Left forelimb (tissue), 1 donor: Measurements from ENCODE around the gene PEAK1.

Experiments used
- DNase-seq: peaks from one replicate; pipeline ENCODE4 v3.0.0-alpha.2; 2018; ENCODE audit warnings: low spot score

PEAK1 gene

DNA sequence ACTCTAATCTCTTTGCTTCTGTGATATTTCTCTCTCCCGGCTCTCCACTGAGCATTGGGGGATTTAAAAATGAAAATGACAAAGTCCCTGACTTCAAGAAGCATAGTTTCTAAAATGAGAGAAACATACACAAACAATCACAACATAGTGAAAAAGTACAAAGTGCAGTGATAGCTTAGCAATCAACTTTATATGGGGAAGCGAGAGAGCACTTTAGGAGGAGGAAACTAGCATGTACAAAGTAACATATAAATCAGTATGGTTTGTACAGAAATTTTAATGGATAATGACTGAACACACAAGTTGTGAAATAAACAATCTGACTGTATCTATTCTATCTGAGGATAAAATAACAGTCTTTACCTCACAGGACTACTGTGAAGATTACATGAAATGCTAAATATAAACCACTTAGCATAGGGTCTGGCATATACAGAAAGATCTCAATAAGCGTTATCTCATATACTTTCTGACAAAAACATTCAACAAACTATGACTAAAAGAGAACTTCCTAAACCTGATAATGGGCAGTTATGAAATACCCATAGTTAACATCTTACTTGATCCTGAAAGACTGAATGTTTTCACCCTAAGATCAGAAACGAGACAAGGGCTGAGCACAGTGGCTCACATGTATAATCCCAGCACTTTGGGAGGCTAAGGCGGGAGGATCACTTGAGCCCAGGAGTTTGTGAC lies 61.2 kb downstream of the PEAK1 start:
- no peak for DNase-seq

DNA sequence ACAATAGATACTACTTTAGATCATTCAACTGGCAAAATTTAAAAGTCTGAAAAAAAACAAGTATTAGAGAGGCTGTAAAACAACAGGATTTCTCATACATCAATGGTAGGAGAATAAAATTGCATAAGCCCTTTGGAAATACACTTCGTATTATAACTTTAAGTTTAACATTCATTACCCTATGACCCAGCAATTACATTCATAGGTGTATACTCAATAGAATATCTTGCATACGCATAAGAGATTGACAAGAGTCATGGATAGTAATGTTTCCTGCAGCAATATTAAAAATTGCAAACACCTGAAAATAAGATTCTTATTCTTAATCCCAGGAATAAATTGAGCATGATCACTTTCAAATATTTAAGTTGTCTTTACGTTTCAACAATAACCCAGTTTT lies 63.6 kb downstream of the PEAK1 start:
- DNase-seq = no peak

DNA sequence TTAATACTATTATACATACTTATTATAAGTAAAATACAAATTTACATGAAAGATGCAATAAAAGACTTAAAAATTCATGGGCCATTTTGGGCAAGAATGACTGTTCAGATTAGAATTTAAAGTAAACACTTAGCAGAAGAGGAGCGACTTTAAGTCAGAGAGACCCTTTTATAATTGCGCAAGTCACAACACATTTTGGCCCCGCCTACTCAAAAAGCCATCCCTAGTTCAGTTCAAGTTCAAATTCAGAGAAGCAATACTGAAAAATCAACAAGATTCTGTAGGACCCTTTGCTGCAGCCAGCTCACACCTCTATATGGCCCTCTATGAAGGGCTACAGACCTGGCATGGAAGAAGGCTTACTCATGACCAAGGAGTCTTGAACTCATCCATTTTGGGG lies 64.6 kb downstream of the PEAK1 start:
- no peak for DNase-seq

DNA sequence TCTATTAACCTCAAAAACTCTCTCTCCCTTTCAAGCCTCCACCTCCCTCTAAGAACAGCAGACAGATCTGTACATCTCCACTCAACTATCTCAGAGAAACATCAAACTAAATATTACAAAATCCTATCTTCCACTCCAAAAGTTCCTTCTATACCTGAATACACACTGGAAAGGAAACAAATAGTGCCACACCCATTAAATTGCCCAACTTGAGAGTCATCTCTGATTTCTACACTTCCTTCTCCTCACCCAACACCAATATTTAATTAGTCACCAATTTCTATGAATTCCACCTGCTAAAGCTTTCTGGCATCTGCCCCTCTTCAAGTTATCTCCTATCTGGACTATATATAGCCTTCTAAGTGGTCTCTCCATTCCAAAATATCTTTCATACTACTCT lies 65.8 kb downstream of the PEAK1 start:
- DNase-seq = no peak

DNA sequence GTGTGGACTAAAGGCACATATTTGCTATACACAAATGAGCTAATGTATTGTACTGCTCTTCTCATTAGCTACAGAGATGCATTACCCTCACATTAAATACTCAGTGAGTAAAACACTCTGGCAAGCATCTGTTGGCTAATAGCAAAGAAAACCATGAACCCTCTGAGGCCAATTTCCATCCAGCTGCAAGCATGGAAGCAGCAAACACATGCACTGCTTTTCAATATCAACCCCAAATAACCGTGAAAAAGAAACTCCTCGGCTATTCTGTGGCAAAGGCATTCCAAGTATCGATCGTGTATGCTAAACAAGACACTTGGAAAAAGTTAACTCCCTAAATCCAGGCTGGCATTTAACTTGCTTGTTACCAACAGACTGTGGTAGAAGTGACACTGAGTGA lies 67.0 kb downstream of the PEAK1 start:
- DNase-seq = no peak

DNA sequence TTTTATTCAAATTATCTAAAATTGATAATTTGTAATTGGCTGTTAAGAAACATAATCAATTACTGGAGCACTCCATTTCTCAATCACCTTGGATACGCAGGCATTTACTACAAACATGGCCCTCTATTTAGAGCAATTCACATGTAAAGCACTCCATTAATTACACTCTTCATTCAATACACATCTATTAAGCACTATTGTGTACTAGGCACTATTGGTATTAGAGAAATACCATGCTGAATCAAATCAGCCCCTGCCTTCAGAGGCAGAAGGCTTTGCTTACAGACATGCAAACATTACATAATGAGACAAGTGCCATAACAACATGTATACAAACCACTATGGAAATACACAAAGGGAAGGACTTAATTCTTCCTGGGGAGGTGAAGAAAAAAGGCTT lies 69.1 kb downstream of the PEAK1 start:
- DNase-seq = no peak

DNA sequence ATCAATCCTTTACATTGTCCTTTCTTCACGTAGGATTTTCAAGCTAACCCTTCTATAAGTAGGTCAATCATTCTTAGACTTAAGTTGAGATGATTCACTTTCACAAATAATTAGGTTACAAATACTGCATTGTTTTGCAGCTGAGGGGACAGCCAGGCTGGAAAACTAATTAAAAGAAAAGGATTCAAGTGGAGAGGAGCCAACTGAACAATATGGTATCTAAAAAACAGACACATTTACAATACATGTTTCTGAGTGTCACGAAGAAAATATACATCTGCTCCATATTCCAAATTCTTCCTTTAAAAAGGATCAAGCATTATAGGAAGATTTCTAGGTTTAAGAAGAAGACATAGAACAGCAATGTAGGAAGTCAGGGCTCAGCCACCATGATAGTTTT lies 70.2 kb downstream of the PEAK1 start:
- no peak for DNase-seq

DNA sequence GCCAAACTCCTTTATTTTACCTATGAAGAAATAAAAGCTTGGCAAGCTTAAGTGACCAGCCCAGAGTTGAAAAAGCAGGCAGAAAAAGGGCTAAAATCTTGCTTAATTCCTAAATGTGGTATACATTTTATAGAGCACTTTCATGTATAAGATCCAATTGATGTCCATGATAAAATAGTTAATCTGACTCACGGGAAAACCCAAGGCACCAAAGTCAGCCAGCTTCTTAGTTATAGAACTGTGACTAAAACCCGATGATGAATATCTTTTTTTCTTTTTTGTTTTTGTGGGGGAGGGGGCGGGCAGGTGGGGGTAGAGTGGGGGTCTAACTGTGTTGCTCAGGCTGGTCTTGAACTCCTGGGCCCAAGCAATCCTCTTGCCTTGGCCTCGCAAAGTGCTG lies 71.4 kb downstream of the PEAK1 start:
- DNase-seq = no peak

DNA sequence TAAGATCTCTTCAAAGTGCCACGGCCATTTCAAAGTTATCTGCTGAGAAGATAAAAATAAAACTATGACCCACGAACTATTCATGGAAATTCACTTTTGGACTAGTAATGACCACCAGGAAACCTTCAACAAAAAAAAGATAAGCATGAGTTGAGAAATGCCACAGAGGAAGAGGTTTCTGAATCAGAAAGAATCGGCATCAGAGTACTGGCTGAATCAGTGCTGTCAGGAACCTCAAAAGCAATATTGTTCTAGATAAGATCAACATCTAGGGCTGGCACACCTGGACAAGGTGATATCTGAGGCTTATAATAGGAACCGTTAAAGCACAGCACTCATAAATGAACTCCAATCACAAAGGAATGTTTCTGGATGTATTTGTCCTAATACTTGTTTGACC lies 72.7 kb downstream of the PEAK1 start:
- DNase-seq = no peak

DNA sequence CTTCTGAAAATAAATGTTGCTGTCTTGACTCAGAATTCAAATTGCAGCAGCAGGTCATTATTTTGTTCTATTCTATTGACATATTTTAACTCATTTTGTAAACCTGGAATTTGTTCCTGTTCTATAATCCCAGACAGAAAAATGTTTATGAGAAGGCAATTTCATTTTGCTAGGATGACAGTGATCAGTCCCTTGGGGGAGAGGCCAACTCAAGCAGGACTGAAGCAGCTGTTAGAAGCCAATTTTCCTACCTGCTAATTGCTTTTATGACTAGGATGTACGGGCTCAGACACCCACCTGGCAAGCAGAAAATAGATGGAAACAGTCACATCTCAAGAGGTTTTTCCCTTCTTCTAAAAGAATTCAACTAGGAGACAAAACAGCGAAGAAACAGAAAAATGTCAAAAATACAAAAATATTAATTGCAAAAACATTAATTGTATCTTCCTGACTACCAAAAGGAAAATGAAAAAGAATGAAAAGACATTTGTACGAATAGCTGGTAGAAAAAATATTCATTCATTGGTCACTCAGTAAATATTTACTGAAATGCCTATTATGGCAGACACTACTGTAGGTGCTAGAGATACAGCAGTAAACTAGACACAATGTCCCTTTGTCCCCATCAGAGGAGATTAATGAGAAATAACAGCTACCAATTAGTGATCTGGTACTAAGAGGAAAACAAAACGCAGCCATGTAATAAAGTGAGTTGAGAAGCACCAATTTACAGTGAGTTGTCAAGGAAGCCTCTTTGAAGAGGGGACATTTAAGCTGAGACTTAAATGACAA lies 73.5 kb downstream of the PEAK1 start:
- no peak for DNase-seq

DNA sequence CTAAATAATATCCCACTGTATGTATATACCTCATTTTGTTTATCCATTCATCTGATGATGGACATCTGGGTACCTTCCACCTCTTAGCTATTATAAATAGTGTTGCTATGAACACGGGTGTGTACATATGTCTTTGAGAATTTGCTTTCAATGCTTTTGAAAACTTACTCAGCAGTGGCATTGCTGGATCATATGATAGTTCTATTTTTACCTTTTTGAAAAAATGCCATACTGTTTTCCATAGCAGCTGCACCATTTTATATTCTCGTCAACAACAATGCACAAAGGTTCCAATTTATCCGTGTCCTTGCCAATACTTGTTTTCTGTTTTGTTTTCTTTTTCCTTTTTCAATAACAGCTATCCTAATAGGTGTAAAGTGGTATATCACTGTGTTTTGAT lies 77.1 kb downstream of the PEAK1 start:
- no peak for DNase-seq

DNA sequence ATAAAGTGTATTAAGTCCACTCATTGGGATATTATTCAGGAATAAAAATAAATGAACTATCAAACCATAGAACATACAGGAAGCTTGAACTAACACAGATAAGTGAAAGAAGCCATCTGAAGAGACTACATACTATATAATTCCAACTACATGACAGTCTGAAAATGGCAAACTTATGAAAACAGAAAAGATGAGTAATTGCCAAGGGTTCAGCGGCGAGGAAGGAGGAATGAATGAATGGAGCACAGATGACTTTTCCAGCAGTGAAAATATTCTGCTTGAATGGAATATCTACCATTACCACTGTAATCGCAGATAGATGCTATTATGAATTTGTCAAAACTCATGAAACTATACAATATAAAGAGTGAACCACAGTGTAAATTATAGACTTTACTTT lies 79.7 kb downstream of the PEAK1 start:
- no peak for DNase-seq

DNA sequence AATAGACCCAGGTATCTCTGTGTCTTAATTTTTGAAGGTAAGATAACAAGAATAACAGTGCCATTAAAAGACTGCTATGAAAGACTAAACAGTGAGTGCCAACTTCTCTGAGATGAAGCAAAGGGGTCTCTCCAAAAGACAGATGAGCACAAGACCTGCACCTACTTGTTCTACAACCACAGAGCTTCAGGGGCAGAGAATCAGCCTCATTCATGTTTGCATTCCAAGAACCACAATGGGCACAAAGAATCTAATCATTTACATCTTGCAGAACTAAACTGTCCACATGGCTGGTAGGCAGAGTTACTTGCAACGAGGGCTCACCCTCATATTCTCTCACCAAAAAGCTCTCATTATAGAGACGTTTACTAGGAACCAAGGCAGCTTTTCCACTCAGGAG lies 83.9 kb downstream of the PEAK1 start:
- DNase-seq = no peak

DNA sequence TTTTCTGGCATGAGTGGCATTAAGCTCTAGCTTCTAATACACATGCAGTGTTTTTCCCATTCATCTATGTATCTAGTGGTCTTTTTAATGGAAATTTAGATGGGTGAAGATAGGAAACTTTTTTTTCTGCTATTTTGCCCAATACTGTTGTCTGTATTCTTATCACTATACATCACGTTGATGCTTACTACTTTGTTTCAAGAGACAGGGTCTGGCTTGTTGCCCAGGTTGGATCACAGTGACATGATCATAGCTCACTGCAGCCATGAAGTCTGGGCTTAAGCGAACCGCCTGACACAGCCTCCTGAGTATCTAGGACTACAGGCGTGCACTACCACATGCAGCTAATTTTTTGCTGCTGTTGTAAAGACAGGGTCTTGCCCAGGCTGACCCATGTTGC lies 84.6 kb downstream of the PEAK1 start:
- DNase-seq = no peak

DNA sequence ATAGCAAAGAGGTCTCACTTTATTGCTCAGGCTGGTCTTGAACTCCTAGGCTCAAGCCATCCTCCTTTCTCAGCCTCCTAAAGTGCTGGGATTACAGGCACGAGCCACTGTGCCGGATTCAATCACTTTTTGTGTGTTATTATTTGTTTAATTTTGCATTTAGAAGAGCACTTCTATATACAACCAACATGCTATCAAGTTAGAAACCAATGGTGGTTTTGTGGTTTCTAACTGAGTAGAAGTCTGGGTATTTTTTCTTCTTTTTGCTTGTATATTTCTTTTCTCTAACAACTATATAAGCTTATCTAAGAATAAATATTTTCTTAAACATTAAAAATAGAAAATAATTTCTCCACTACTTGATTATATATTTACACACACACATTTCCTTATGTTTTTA lies 86.7 kb downstream of the PEAK1 start:
- no peak for DNase-seq

DNA sequence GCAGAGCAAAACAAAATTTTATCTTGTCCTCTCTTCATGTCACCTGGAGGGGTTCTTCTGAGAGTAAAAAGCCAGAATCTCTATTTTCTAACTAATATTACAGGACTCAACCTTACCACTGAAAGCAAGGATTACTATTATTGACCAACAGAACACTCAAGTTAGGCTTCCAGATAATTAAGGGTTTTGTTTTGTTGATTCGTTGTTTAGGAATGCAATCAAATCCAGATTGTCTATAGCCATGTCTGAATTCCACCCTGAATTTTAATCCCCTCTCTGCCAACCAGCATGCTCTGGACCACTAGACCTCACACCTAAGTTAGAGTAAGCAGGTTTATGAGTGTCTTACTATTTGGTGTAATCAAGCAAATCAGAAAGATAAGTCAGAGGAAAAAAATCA lies 90.7 kb downstream of the PEAK1 start:
- no peak for DNase-seq

DNA sequence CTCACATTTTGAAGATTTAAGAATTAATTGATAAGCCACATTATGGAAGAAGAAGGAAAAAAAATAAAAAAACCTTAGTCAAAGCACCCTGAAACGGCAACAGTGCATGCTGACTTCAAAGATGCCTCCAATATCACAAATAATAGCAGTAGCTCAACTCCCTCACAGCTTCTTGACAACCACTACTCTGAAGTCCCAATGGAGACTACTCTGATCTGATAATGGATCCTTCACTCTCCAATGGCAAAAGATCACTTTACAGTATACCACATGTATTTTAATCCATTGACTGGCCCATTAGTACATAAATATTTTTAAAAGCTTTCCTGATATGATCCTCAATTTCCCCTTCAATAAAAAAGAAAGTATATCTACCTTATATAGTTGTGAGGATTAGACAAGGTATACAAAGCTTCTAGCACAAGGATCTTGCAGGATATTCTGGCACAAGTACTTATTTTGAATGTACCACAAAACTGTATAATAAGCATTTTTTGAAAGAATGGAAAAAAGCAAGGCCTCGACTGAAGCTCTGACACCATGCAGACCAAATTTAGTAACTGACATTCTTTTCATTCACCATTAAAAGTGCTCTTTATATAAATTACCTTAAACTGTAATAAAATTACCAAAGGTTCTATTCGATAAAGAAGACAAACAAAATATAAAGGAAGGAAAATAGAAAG lies 91.9 kb downstream of the PEAK1 start:
- DNase-seq = no peak

DNA sequence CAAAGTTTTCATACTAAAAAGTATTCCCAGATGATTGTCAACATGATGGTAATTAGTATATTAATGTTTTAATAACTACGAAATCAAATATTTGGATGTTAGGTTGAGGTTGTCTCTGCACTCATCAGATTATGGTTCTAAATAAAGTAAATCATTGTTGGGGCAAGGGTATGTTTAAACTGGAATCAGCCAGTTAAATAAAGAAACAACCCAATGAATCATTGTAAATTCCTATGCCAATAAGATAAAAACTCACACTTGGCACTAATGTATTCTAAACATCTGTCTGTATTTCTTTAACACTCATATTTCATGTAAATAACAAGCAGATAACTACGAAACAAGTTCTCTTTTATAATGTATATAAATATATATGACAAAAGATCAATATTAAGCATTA lies 92.7 kb downstream of the PEAK1 start:
- DNase-seq = no peak

DNA sequence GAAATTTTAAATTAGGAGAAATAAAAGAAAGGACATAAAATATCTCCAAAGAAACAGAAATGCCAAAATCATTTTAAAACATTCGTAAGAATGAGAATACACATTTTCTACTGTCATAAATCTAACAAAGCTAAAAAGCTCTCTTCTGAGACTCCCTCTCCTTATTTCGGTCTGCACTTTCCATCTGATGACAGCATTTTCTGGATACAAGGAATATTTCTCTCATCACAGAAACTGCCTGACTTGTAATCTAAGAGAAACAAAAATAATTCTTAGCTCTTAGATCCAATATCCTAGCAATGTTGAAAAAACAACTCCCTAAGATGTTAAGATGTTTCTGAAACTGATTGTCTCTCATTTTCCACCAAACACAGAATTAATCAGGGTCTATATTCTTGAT lies 93.5 kb downstream of the PEAK1 start:
- DNase-seq = no peak

DNA sequence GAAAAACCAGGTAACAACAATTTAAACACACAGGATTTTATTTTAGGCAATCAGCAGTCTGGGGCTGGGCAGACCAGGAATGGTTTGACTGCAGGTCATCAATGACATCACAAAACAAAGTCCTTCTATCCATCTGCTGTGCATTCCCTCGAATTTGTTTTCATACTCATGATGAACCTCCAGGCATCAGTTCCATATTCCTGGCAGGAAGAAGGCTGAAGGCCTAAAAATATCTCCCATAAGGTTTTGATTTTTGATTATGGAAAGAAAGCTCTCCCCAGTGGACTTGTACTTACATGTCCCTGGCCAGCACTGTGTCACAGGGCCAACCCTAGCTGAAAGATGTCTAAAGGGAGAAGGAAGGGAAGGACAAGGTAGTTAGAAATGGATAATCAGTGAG lies 107.4 kb downstream of the PEAK1 start:
- DNase-seq = no peak

DNA sequence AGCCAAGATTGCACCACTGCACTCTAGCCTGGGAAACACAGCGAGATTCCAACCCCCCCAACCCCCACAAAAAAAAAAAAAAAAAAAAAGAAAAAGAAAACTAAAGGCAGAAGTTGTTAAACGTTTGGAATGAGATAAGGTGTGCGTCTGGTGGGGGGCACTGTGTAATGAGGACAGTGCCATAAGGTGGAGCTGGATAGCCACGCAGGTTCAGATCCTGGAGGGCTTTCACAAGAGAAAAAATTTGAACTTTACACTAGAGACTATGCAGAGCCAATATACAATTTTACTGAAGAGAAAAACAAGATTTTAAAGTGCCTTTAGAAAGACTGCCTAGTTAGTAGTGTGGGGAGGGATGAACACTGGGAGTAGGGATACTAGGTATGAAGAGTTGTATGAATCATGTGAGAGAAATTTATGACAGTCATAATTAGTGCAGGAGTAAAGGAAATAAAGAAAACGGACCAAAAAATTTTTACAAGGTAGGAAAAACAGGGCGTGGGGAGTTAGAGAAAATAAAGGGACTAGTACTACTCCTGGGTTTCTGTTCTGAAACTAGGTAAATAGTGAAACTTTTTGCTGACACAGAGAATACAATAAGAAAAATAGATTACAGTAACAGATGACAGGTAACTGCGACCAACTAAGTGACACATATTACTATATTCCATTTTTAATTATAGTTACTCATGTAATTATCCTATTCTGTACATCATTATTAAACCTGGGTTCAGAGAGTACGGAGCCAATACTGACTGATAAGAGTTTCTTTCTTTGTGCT lies 108.1 kb downstream of the PEAK1 start:
- no peak for DNase-seq

DNA sequence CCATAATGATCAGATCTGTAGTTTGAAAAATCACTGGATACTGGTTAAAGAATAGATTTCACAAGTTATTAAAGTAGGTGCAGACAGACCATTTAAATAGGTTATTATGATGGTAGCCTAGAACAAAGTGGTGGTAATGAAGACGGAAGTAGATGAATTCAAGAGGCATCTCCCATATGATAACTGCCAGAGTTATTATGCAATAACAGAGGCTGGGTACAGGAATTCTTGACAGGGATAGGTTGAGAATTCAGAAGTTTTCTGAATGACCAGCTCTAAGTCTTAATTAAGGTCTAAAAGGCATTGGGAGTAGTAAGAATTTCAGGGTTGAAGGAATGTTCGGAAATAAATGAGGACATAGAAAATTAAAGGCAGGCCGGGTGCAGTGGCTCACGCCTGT lies 108.9 kb downstream of the PEAK1 start:
- no peak for DNase-seq

DNA sequence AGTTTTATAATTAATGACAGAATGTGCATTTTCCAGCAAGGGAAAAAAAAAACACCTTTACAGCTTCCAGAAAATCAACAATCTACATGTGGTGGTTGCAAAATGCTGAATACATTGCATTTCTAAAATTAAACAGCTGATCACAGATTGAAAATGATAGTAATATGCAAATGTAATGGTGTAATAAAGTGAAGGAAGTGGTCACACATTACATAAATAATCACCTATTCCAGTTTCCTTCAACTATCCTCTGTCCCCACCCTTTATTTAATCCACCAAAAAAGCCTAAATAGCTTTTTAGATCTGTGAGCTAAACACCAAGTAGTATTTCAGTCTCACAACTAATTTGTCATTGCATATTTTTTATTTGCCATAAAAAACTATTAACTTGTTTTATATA lies 110.5 kb downstream of the PEAK1 start:
- DNase-seq = no peak
